Measurements from ENCODE around the gene C20orf141.

GRCh38 chr20:2814076-2814475 lies 711 bp upstream of the C20orf141 start:
- TF ChIP-seq CTCF (IDR thresholded peaks at IDR 0.05) (no peak), POLR2AphosphoS5 (IDR thresholded peaks at IDR 0.05) (no peak)
